ENCODE results near the gene UBE2M.

UBE2M gene

GRCh38 chr19:58573658-58574164, 15.3 kb upstream of the UBE2M start:
- peaks cover 2% of the 10 kb centered on the region for H3K27me3 ChIP-seq (ENCODE audit: insufficient read depth, insufficient read length)
- H3K36me3 ChIP-seq (ENCODE audit: insufficient read depth, insufficient read length, low read length) = peaks cover 35% of the 10 kb centered on the region
- peak overlapping the region; percentile 76 for H3K4me3 ChIP-seq (ENCODE audit: insufficient read length, low read depth)
- H3K9ac ChIP-seq (ENCODE audit: insufficient read length, low read depth) = peak overlapping the region; percentile 84
- no peak for DNase-seq (ENCODE audit: low read depth, low spot score)
- no peaks in the 10 kb centered on the region for H3K9me3 ChIP-seq (ENCODE audit: insufficient read depth, low read length)
- TF ChIP-seq ZNF274 (IDR thresholded peaks at IDR 0.05; ENCODE audit: low read depth, low read length) (no peak), SUZ12 (IDR thresholded peaks at IDR 0.05; ENCODE audit: extremely low read depth, insufficient read depth, insufficient read length) (no peak), YY1 (IDR thresholded peaks at IDR 0.05; ENCODE audit: insufficient read depth, insufficient read length) (no peak)
- H3K4me1 ChIP-seq (ENCODE audit: insufficient read depth, insufficient read length) = peaks cover 5% of the 10 kb centered on the region

GRCh38 chr19:58572818-58573657, 14.6 kb upstream of the UBE2M start, which contains the start of gene MZF1:
MZF1 (minus strand) TSS chr19:58573335; CDS start chr19:58571389, 1,946 bp downstream.
- Histone ChIP-seq H3K4me3 (ENCODE audit: insufficient read length, low read depth) (peak within 1 kb of the TSS; percentile 76), H3K36me3 (ENCODE audit: insufficient read depth, insufficient read length, low read length) (peaks cover 35% of the 10 kb centered on the region), H3K9ac (ENCODE audit: insufficient read length, low read depth) (peak within 1 kb of the TSS; percentile 84), H3K4me1 (ENCODE audit: insufficient read depth, insufficient read length) (peaks cover 5% of the 10 kb centered on the region), H3K9me3 (ENCODE audit: insufficient read depth, low read length) (no peaks in the 10 kb centered on the region), H3K27me3 (ENCODE audit: insufficient read depth, insufficient read length) (peaks cover 2% of the 10 kb centered on the region)
- TF ChIP-seq ZNF274 (IDR thresholded peaks at IDR 0.05; ENCODE audit: low read depth, low read length) (no peak), YY1 (IDR thresholded peaks at IDR 0.05; ENCODE audit: insufficient read depth, insufficient read length) (no peak), SUZ12 (IDR thresholded peaks at IDR 0.05; ENCODE audit: extremely low read depth, insufficient read depth, insufficient read length) (no peak)
- peak; percentile 96 for DNase-seq (ENCODE audit: low read depth, low spot score)

GRCh38 chr19:58572026-58572817, 13.8 kb upstream of the UBE2M start:
- DNase-seq (ENCODE audit: low read depth, low spot score) = no peak
- peak; percentile 52 for TF ChIP-seq YY1 (IDR thresholded peaks at IDR 0.05; ENCODE audit: insufficient read depth, insufficient read length)
- TF ChIP-seq ZNF274 (IDR thresholded peaks at IDR 0.05; ENCODE audit: low read depth, low read length) = no peak
- H3K27me3 ChIP-seq (ENCODE audit: insufficient read depth, insufficient read length) = peaks cover 2% of the 10 kb centered on the region
- no peaks in the 10 kb centered on the region for H3K9me3 ChIP-seq (ENCODE audit: insufficient read depth, low read length)
- peak overlapping the region; percentile 76 for H3K4me3 ChIP-seq (ENCODE audit: insufficient read length, low read depth)
- peaks cover 39% of the 10 kb centered on the region for H3K36me3 ChIP-seq (ENCODE audit: insufficient read depth, insufficient read length, low read length)
- peaks cover 5% of the 10 kb centered on the region for H3K4me1 ChIP-seq (ENCODE audit: insufficient read depth, insufficient read length)
- H3K9ac ChIP-seq (ENCODE audit: insufficient read length, low read depth) = peak overlapping the region; percentile 84

- no peak for TF ChIP-seq YY1 (IDR thresholded peaks at IDR 0.05; ENCODE audit: insufficient read depth, insufficient read length)
- H3K4me1 ChIP-seq (ENCODE audit: insufficient read depth, insufficient read length) = peaks cover 5% of the 10 kb centered on the region
- DNase-seq (ENCODE audit: low read depth, low spot score) = no peak
- H3K4me3 ChIP-seq (ENCODE audit: insufficient read length, low read depth) = no peak overlapping the region
- peaks cover 41% of the 10 kb centered on the region for H3K36me3 ChIP-seq (ENCODE audit: insufficient read depth, insufficient read length, low read length)
- H3K9ac ChIP-seq (ENCODE audit: insufficient read length, low read depth) = peak overlapping the region; percentile 44
- H3K9me3 ChIP-seq (ENCODE audit: insufficient read depth, low read length) = no peaks in the 10 kb centered on the region
- H3K27me3 ChIP-seq (ENCODE audit: insufficient read depth, insufficient read length) = peaks cover 2% of the 10 kb centered on the region
These were observed 13.2 kb upstream of the UBE2M start for GRCh38 chr19:58571575-58571947.

- Histone ChIP-seq H3K4me1 (ENCODE audit: insufficient read depth, insufficient read length) (peaks cover 5% of the 10 kb centered on the region), H3K4me3 (ENCODE audit: insufficient read length, low read depth) (no peak overlapping the region), H3K9me3 (ENCODE audit: insufficient read depth, low read length) (no peaks in the 10 kb centered on the region), H3K9ac (ENCODE audit: insufficient read length, low read depth) (peak overlapping the region; percentile 44), H3K36me3 (ENCODE audit: insufficient read depth, insufficient read length, low read length) (peaks cover 41% of the 10 kb centered on the region), H3K27me3 (ENCODE audit: insufficient read depth, insufficient read length) (peaks cover 2% of the 10 kb centered on the region)
- DNase-seq (ENCODE audit: low read depth, low spot score) = no peak
- TF ChIP-seq ZNF274 (IDR thresholded peaks at IDR 0.05; ENCODE audit: low read depth, low read length) = no peak
- TF ChIP-seq SUZ12 (IDR thresholded peaks at IDR 0.05; ENCODE audit: extremely low read depth, insufficient read depth, insufficient read length) = no peak
- no peak for TF ChIP-seq YY1 (IDR thresholded peaks at IDR 0.05; ENCODE audit: insufficient read depth, insufficient read length)
These were observed 12.6 kb upstream of the UBE2M start for GRCh38 chr19:58570770-58571574.

GRCh38 chr19:58569943-58570670, 11.7 kb upstream of the UBE2M start:
- TF ChIP-seq YY1 (IDR thresholded peaks at IDR 0.05; ENCODE audit: insufficient read depth, insufficient read length) (no peak), SUZ12 (IDR thresholded peaks at IDR 0.05; ENCODE audit: extremely low read depth, insufficient read depth, insufficient read length) (no peak), ZNF274 (IDR thresholded peaks at IDR 0.05; ENCODE audit: low read depth, low read length) (no peak)
- no peaks in the 10 kb centered on the region for H3K9me3 ChIP-seq (ENCODE audit: insufficient read depth, low read length)
- no peak overlapping the region for H3K4me3 ChIP-seq (ENCODE audit: insufficient read length, low read depth)
- no peak for DNase-seq (ENCODE audit: low read depth, low spot score)
- H3K27me3 ChIP-seq (ENCODE audit: insufficient read depth, insufficient read length) = peaks cover 2% of the 10 kb centered on the region
- peaks cover 5% of the 10 kb centered on the region for H3K4me1 ChIP-seq (ENCODE audit: insufficient read depth, insufficient read length)
- H3K9ac ChIP-seq (ENCODE audit: insufficient read length, low read depth) = no peak overlapping the region
- peaks cover 41% of the 10 kb centered on the region for H3K36me3 ChIP-seq (ENCODE audit: insufficient read depth, insufficient read length, low read length)

Data from NT2/D1 (cell line).